Activated CD4-positive, alpha-beta memory T cell treated with anti-CD3 and anti-CD28 coated beads for 36 hours (primary cell): ENCODE data around the gene PLVAP. TPM values are rescaled to one million over a fixed set of nuclear protein-coding genes. Genes with fewer than 3 reads are reported as not detected.

Source experiments
- CTCF ChIA-PET: fragments of 350-600 bp; sonication (Branson Sonifier 250); formaldehyde crosslinking; loops from one replicate; lab custom pipeline; 2021; ENCODE audit warnings: antibody characterized with exemption, inconsistent platforms; lab: Charles Lee
- POLR2A ChIA-PET: fragments of 350-600 bp; sonication (Branson Sonifier 250); formaldehyde crosslinking; loops from one replicate; lab custom pipeline; 2021; ENCODE audit warnings: antibody characterized with exemption; lab: Charles Lee
- DNase-seq: peaks from one replicate; pipeline ENCODE4 v3.0.0-alpha.2; 2020
- H3K27ac Mint-ChIP-seq: one replicate; pipeline ENCODE4 v1.8.0; 2021; ENCODE audit warnings: mixed read lengths
- H3K27me3 Mint-ChIP-seq: one replicate; pipeline ENCODE4 v1.8.0; 2021; ENCODE audit warnings: mixed read lengths
- H3K36me3 Mint-ChIP-seq: one replicate; pipeline ENCODE4 v1.8.0; 2021; ENCODE audit warnings: mixed read lengths
- H3K4me1 Mint-ChIP-seq: one replicate; pipeline ENCODE4 v1.8.0; 2021; ENCODE audit warnings: low read depth, mixed read lengths
- H3K4me3 Mint-ChIP-seq: one replicate; pipeline ENCODE4 v1.8.0; 2021; ENCODE audit warnings: mild to moderate bottlenecking, mixed read lengths
- H3K9me3 Mint-ChIP-seq: one replicate; pipeline ENCODE4 v1.8.0; 2021; ENCODE audit warnings: mixed read lengths
- intact Hi-C: fragments of 100-400 bp; cut with micrococcal nuclease; formaldehyde crosslinking; loops from one replicate; pipeline ENCODE4 v1.15.1; 2023
- total RNA-seq, 2 experiments: library from RNA; stranded (reverse); gene quantifications; one replicate each; pipeline ENCODE4 v1.2.3, GENCODE V29; 2021

The PLVAP gene
- total RNA-seq, 2 experiments from 2014 or later, result 0.14 TPM; not detected in 1

- DNase-seq, result no peak
- Mint-ChIP-seq H3K36me3 (no peaks in the 10 kb centered on the region), H3K4me3 (no peak overlapping the region), H3K9me3 (no peaks in the 10 kb centered on the region), H3K27ac (no peak overlapping the region), H3K4me1 (no peaks in the 10 kb centered on the region), H3K27me3 (no peaks in the 10 kb centered on the region)
- POLR2A ChIA-PET, result no interaction called here
- CTCF ChIA-PET, result interaction anchor here (0.5 kb wide), 1 partner anchor 1105 kb away, joined by 3 read pairs; no protein-coding TSS in a partner anchor
- intact Hi-C loops, result no loop called here
Observed at GRCh38 chr19:17357078-17357666, 20.0 kb downstream of the PLVAP start.

DNA sequence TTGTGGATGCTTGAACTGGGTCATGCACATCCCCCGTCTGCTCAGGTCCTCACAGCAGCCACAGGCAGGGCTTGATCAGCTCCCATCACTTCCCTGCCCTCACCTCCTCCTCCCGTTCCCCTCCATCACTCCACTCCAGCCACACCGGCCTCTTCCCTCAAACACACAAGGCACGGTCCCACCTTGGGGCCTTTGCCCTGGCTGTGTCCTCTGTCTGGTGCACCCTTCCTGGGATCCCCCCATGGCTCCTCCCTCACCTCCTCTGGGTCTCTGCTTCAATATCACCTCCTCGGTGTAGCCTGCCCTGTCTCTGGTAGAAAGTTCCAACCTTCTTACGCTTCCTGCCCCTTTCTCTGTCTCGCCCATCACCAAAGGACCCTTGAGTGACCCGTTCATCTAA is 23.8 kb downstream of the PLVAP start:
- Mint-ChIP-seq H3K36me3 (no peaks in the 10 kb centered on the region), H3K9me3 (no peaks in the 10 kb centered on the region), H3K4me3 (no peak overlapping the region), H3K27me3 (peaks cover 5% of the 10 kb centered on the region), H3K4me1 (no peaks in the 10 kb centered on the region), H3K27ac (no peak overlapping the region)
- intact Hi-C loops, result no loop called here
- no peak for DNase-seq
- ChIA-PET CTCF (interaction anchor here (1.9 kb wide), 1 partner anchor 33 kb away, joined by 5 read pairs; no protein-coding TSS in a partner anchor), POLR2A (no interaction called here)

GRCh38 chr19:17352608-17353280 is 24.4 kb downstream of the PLVAP start:
- CTCF ChIA-PET, result no interaction called here

DNA sequence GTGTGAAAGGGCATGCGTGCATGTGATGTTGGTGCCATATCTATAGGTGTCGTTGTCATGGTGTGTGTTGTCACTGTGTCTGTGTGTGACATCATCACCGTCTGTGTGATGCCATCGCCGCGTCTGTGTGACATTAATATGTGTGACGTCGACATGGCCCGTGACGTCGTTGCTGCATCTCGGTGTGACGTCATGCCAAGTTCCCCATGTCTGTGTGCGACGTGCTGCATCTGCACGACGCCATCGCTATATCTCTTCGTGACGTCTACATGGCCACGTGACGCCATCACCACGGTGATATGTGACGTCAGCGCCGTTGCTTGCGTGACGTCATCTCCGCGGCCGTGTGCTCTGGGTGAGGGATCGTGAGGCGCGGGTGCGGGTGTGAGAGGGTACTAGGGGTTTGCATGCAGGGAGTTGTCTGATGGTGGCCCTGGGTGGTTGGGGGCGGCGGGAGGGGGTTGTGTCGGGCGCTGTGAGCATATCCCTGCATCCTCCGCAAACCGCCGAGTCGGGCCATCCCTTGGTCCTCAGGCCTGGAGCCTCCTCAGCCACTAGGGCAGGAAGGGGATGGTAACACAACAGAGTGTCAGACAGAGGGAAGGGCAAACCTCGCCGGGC is 25.2 kb downstream of the PLVAP start:
- H3K27me3 Mint-ChIP-seq, result peaks cover 8% of the 10 kb centered on the region
- no peaks in the 10 kb centered on the region for H3K36me3 Mint-ChIP-seq
- ChIA-PET POLR2A (no interaction called here), CTCF (interaction anchor here (1.0 kb wide), 1 partner anchor 34 kb away, joined by 3 read pairs; no protein-coding TSS in a partner anchor)
- H3K27ac Mint-ChIP-seq, result no peak overlapping the region
- no peak overlapping the region for H3K4me3 Mint-ChIP-seq
- H3K4me1 Mint-ChIP-seq, result no peaks in the 10 kb centered on the region
- H3K9me3 Mint-ChIP-seq, result no peaks in the 10 kb centered on the region
- DNase-seq, result no peak
- intact Hi-C loops, result no loop called here

More at GRCh38 chr19:17352608-17353280, 24.4 kb downstream of the PLVAP start:
- Mint-ChIP-seq H3K9me3 (no peaks in the 10 kb centered on the region), H3K4me1 (no peaks in the 10 kb centered on the region), H3K27me3 (peaks cover 7% of the 10 kb centered on the region), H3K4me3 (no peak overlapping the region), H3K36me3 (no peaks in the 10 kb centered on the region), H3K27ac (no peak overlapping the region)
- intact Hi-C loops, result no loop called here
- DNase-seq, result no peak
- POLR2A ChIA-PET, result no interaction called here

DNA sequence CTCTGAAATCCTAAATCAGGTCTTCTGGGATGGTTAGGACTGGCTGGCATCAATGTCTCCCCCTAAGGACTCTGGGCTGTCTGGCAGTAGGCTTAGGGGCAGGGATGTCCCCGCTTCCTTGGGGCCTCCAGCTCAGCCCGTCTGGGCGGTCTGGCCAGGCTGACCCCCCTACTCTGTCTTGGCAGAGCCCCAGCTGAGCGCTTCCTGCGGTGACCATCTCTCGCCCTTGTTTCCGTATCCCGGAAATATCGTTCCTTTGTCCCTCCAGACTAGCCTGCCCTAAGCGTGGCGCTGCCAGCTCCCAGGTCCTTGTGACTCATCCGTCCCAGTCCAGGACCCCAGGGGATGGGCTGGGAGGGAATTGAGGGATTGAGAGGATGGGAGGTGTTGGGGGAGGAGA is 28.4 kb downstream of the PLVAP start:
- peaks cover 2% of the 10 kb centered on the region for H3K36me3 Mint-ChIP-seq
- intact Hi-C loops, result no loop called here
- POLR2A ChIA-PET, result no interaction called here

GRCh38 chr19:17347877-17348276 is 29.3 kb downstream of the PLVAP start:
- POLR2A ChIA-PET, result no interaction called here

More for the DNA sequence above, 28.4 kb downstream of the PLVAP start:
- Mint-ChIP-seq H3K4me1 (peaks cover 4% of the 10 kb centered on the region), H3K4me3 (no peak overlapping the region), H3K9me3 (no peaks in the 10 kb centered on the region), H3K27ac (no peak overlapping the region), H3K27me3 (peaks cover 8% of the 10 kb centered on the region)
- CTCF ChIA-PET, result interaction anchor here (4.5 kb wide), 1 partner anchor 37 kb away, joined by 42 read pairs; no protein-coding TSS in a partner anchor
- no peak for DNase-seq

DNA sequence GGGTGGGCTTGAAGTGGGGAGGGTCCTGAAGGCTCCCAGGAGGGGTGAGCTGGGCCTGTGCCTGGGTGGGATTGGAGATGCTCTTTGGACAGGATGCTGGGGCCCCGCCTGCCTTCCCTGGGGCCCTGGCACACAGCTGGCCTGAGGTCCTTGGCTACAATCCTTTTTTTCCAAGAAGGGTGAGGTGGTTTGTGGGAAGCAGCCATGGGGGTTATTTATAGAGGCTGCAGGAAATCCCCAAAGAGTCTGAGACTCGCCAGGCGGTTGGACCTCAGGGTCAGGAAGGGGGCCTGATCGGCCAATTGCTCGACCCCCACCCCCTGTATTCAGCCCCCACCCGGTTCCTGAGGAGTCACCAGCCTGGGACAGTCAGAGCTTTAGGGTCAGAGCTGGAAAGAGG is 29.8 kb downstream of the PLVAP start:
- H3K9me3 Mint-ChIP-seq, result no peaks in the 10 kb centered on the region
- no peak overlapping the region for H3K4me3 Mint-ChIP-seq
- intact Hi-C loops, result no loop called here
- no peak for DNase-seq
- H3K27ac Mint-ChIP-seq, result no peak overlapping the region
- H3K36me3 Mint-ChIP-seq, result peaks cover 2% of the 10 kb centered on the region
- CTCF ChIA-PET, result interaction anchor here (0.8 to 4.5 kb wide), 2 partner anchors 38 to 82 kb away, joined by 3 to 42 read pairs; no protein-coding TSS in a partner anchor
- peaks cover 8% of the 10 kb centered on the region for H3K27me3 Mint-ChIP-seq
- POLR2A ChIA-PET, result no interaction called here
- H3K4me1 Mint-ChIP-seq, result peaks cover 4% of the 10 kb centered on the region

More at GRCh38 chr19:17347877-17348276, 29.3 kb downstream of the PLVAP start:
- Mint-ChIP-seq H3K4me1 (peaks cover 4% of the 10 kb centered on the region), H3K9me3 (no peaks in the 10 kb centered on the region), H3K27ac (no peak overlapping the region), H3K36me3 (peaks cover 2% of the 10 kb centered on the region), H3K27me3 (peaks cover 8% of the 10 kb centered on the region), H3K4me3 (no peak overlapping the region)
- intact Hi-C loops, result no loop called here
- no peak for DNase-seq
- CTCF ChIA-PET, result interaction anchor here (4.5 kb wide), 1 partner anchor 38 kb away, joined by 42 read pairs; no protein-coding TSS in a partner anchor

DNA sequence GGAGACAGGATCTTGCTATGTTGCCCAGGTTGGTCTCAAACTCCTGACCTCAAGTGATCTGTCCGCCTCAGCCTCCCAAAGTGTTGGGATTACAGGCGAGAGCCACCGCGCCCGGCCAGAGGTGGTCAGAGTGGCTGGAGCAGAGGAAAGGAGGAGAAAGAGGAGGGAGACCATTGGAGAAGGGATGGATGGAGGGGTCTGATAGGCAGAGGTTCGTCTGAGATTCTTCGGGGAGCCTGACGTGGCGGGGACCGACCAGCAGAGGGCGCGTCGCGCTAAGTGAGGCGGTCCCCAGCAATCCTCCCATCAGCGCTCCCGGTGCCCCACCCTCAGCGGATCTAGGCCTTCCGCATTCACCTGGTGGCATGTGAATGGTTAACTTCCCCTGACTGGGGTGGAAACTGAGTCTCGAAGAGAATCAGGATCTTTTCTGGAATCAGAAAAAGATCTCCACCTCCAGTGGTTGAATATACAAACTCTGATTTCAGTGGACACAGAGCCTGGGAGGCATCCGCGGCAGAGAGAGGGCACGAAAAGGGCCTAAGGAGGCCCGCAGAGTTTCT is 31.0 kb downstream of the PLVAP start:
- Mint-ChIP-seq H3K36me3 (peaks cover 2% of the 10 kb centered on the region), H3K27ac (no peak overlapping the region), H3K27me3 (peaks cover 4% of the 10 kb centered on the region), H3K4me3 (no peak overlapping the region), H3K9me3 (no peaks in the 10 kb centered on the region), H3K4me1 (peaks cover 4% of the 10 kb centered on the region)
- CTCF ChIA-PET, result interaction anchor here (0.8 to 4.5 kb wide), 10 partner anchors 11 to 133 kb away, joined by 3 to 42 read pairs (median 4); partner anchors contain the start of genes ANO8, DDA1 and MRPL34
- intact Hi-C loops, result loop anchor here (1.0 kb wide), 1 partner anchor 40 kb away; no protein-coding TSS in a partner anchor
- POLR2A ChIA-PET, result no interaction called here
- DNase-seq, result peak; percentile 87

- Mint-ChIP-seq H3K36me3 (peaks cover 4% of the 10 kb centered on the region), H3K4me1 (peaks cover 16% of the 10 kb centered on the region), H3K4me3 (no peak overlapping the region), H3K9me3 (no peaks in the 10 kb centered on the region), H3K27ac (no peak overlapping the region), H3K27me3 (no peaks in the 10 kb centered on the region)
- ChIA-PET POLR2A (no interaction called here), CTCF (interaction anchor here (0.6 to 2.3 kb wide), 2 partner anchors 44 to 534 kb away, joined by 3 to 8 read pairs; no protein-coding TSS in a partner anchor)
- intact Hi-C loops, result no loop called here
- no peak for DNase-seq
Observed at GRCh38 chr19:17341845-17342244, 35.3 kb downstream of the PLVAP start.

DNA sequence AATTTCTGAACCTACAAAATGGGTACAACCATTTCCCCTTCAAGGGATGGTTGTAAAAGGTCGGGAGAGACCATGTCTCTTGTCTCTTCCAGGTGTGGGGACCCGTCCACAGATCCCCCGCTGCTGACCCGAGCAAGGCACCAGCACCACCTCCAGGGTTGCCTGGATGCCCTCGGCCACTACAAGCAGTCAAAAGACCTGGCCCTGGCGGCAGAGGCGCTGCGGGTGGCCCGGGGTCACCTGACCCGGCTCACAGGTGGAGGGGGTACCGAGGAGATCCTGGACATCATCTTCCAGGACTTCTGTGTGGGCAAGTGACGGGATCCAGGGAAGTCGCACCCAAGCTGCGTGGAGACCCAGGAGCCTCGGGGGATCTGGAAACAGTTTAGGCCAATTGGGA is 35.8 kb downstream of the PLVAP start:
- no peaks in the 10 kb centered on the region for H3K27me3 Mint-ChIP-seq
- H3K27ac Mint-ChIP-seq, result no peak overlapping the region
- ChIA-PET CTCF (interaction anchor here (0.6 to 2.3 kb wide), 2 partner anchors 45 to 534 kb away, joined by 3 to 8 read pairs; no protein-coding TSS in a partner anchor), POLR2A (no interaction called here)
- no peak overlapping the region for H3K4me3 Mint-ChIP-seq
- no peaks in the 10 kb centered on the region for H3K9me3 Mint-ChIP-seq
- DNase-seq, result no peak
- H3K36me3 Mint-ChIP-seq, result peaks cover 4% of the 10 kb centered on the region
- intact Hi-C loops, result no loop called here
- H3K4me1 Mint-ChIP-seq, result peaks cover 15% of the 10 kb centered on the region

- no peak overlapping the region for H3K4me3 Mint-ChIP-seq
- H3K27ac Mint-ChIP-seq, result no peak overlapping the region
- ChIA-PET POLR2A (no interaction called here), CTCF (no interaction called here)
- no peaks in the 10 kb centered on the region for H3K27me3 Mint-ChIP-seq
- no peak for DNase-seq
- peaks cover 14% of the 10 kb centered on the region for H3K4me1 Mint-ChIP-seq
- intact Hi-C loops, result no loop called here
- no peaks in the 10 kb centered on the region for H3K9me3 Mint-ChIP-seq
- H3K36me3 Mint-ChIP-seq, result peaks cover 4% of the 10 kb centered on the region
Observed at GRCh38 chr19:17340871-17341357, 36.2 kb downstream of the PLVAP start.
